NB4 (cell line): ENCODE measurements around the gene NUP214.

Experiments
- CTCF ChIP-seq: IDR thresholded peaks from one replicate; pipeline ENCODE4 v1.5.1; 2012; ENCODE audit warnings: low read depth, low read length
- MAX ChIP-seq: IDR thresholded peaks from 2 replicates; pipeline ENCODE4 v1.6.1; 2011; ENCODE audit warnings: low read depth, low read length
- MYC ChIP-seq: IDR thresholded peaks from 2 replicates; pipeline ENCODE4 v1.6.1; 2011; ENCODE audit warnings: low read depth, low read length
- POLR2A ChIP-seq: IDR thresholded peaks from 2 replicates; pipeline ENCODE4 v1.6.1; 2011; ENCODE audit warnings: mild to moderate bottlenecking; ENCODE audit not compliant: insufficient read length; ENCODE audit errors: extremely low read depth

- TF ChIP-seq CTCF (no peak), POLR2A (no peak), MAX (no peak), MYC (no peak)
Observed at GRCh38 chr9:131148276-131148675, 22.9 kb downstream of the NUP214 start.
